Activated naive CD8-positive, alpha-beta T cell treated with anti-CD3 and anti-CD28 coated beads for 36 hours (primary cell): Measurements from ENCODE around the gene UIMC1. TPM values are rescaled to one million over a fixed set of nuclear protein-coding genes. Genes with fewer than 3 reads are reported as not detected.
A peak's percentile ranks its signal among the peaks of the same experiment; 100 is the strongest.
"Not testable (repeated sequence)": the region's sequence is repeated elsewhere in the genome, so short reads cannot be mapped to it uniquely, and the experiment has no call there.

Experiments used
- DNase-seq: peaks from one replicate; pipeline ENCODE4 v3.0.0; 2021
- H3K27ac Mint-ChIP-seq: one replicate; pipeline ENCODE4 v1.8.0; 2022; ENCODE audit warnings: mild to moderate bottlenecking, moderate library complexity, mixed read lengths
- H3K27me3 Mint-ChIP-seq: one replicate; pipeline ENCODE4 v1.8.0; 2022; ENCODE audit warnings: mild to moderate bottlenecking, mixed read lengths
- H3K36me3 Mint-ChIP-seq: one replicate; pipeline ENCODE4 v1.8.0; 2021; ENCODE audit warnings: mild to moderate bottlenecking, mixed read lengths
- H3K4me1 Mint-ChIP-seq: one replicate; pipeline ENCODE4 v1.8.0; 2021; ENCODE audit warnings: mixed read lengths
- H3K4me3 Mint-ChIP-seq: one replicate; pipeline ENCODE4 v1.8.0; 2022; ENCODE audit warnings: mild to moderate bottlenecking, moderate library complexity, mixed read lengths
- H3K9me3 Mint-ChIP-seq: one replicate; pipeline ENCODE4 v1.8.0; 2022; ENCODE audit warnings: mixed read lengths
- total RNA-seq, 2 experiments: library from RNA; stranded (reverse); gene quantifications; one replicate each; pipeline ENCODE4 v1.2.3, GENCODE V29; 2021

Gene UIMC1
- total RNA-seq, 2 experiments from 2014 or later, result 43.6 to 50.0 TPM

GRCh38 chr5:177023303-177023664, 16.7 kb upstream of the UIMC1 start:
- Mint-ChIP-seq H3K4me3 (peak overlapping the region; percentile 97), H3K27me3 (no peaks in the 10 kb centered on the region), H3K27ac (peak overlapping the region; percentile 91), H3K9me3 (no peaks in the 10 kb centered on the region), H3K36me3 (peaks cover 24% of the 10 kb centered on the region), H3K4me1 (peaks cover 27% of the 10 kb centered on the region)
- no peak for DNase-seq

- peaks cover 22% of the 10 kb centered on the region for H3K36me3 Mint-ChIP-seq
- no peaks in the 10 kb centered on the region for H3K27me3 Mint-ChIP-seq
- H3K4me3 Mint-ChIP-seq, result peak within 1 kb of the TSS; percentile 97
- H3K9me3 Mint-ChIP-seq, result no peaks in the 10 kb centered on the region
- peak within 1 kb of the TSS; percentile 91 for H3K27ac Mint-ChIP-seq
- peak; percentile 94 for DNase-seq
- H3K4me1 Mint-ChIP-seq, result peaks cover 25% of the 10 kb centered on the region
These were observed 16.1 kb upstream of the UIMC1 start, which contains the start of gene ZNF346 for GRCh38 chr5:177022386-177023302. Gene ZNF346, plus strand, starts transcription at chr5:177022696. Its CDS starts 43 bp downstream, at chr5:177022739.

GRCh38 chr5:177020033-177020432, 13.5 kb upstream of the UIMC1 start:
- no peaks in the 10 kb centered on the region for H3K27me3 Mint-ChIP-seq
- H3K36me3 Mint-ChIP-seq, result peaks cover 10% of the 10 kb centered on the region
- H3K27ac Mint-ChIP-seq, result no peak overlapping the region
- no peaks in the 10 kb centered on the region for H3K9me3 Mint-ChIP-seq
- DNase-seq, result no peak
- H3K4me3 Mint-ChIP-seq, result no peak overlapping the region
- peaks cover 18% of the 10 kb centered on the region for H3K4me1 Mint-ChIP-seq

GRCh38 chr5:177018341-177018740, 11.8 kb upstream of the UIMC1 start:
- Mint-ChIP-seq H3K4me1 (peaks cover 7% of the 10 kb centered on the region), H3K9me3 (no peaks in the 10 kb centered on the region), H3K27me3 (no peaks in the 10 kb centered on the region), H3K36me3 (peaks cover 3% of the 10 kb centered on the region), H3K27ac (no peak overlapping the region), H3K4me3 (no peak overlapping the region)
- DNase-seq, result no peak

- Mint-ChIP-seq H3K4me3 (no peak overlapping the region), H3K36me3 (peaks cover 2% of the 10 kb centered on the region), H3K27ac (no peak overlapping the region), H3K4me1 (no peaks in the 10 kb centered on the region), H3K27me3 (no peaks in the 10 kb centered on the region), H3K9me3 (no peaks in the 10 kb centered on the region)
- DNase-seq, result no peak
These were observed 8.6 kb upstream of the UIMC1 start for GRCh38 chr5:177015156-177015555.

GRCh38 chr5:177010153-177010552, 3.6 kb upstream of the UIMC1 start:
- Mint-ChIP-seq H3K4me1 (peaks cover 15% of the 10 kb centered on the region), H3K27me3 (no peaks in the 10 kb centered on the region), H3K27ac (no peak overlapping the region)

GRCh38 chr5:177008716-177009115, 2.1 kb upstream of the UIMC1 start:
- DNase-seq, result no peak
- Mint-ChIP-seq H3K4me3 (no peak overlapping the region), H3K4me1 (peaks cover 23% of the 10 kb centered on the region), H3K9me3 (no peaks in the 10 kb centered on the region), H3K27me3 (no peaks in the 10 kb centered on the region), H3K27ac (no peak overlapping the region), H3K36me3 (peaks cover 9% of the 10 kb centered on the region)

More at GRCh38 chr5:177010153-177010552, 3.6 kb upstream of the UIMC1 start:
- no peak for DNase-seq
- peaks cover 10% of the 10 kb centered on the region for H3K36me3 Mint-ChIP-seq
- no peaks in the 10 kb centered on the region for H3K9me3 Mint-ChIP-seq
- H3K4me3 Mint-ChIP-seq, result no peak overlapping the region

- DNase-seq, result peak; percentile 65
- H3K27me3 Mint-ChIP-seq, result no peaks in the 10 kb centered on the region
- peaks cover 23% of the 10 kb centered on the region for H3K4me1 Mint-ChIP-seq
- H3K27ac Mint-ChIP-seq, result peak overlapping the region; percentile 92
- peaks cover 14% of the 10 kb centered on the region for H3K36me3 Mint-ChIP-seq
- H3K9me3 Mint-ChIP-seq, result no peaks in the 10 kb centered on the region
- peak overlapping the region; percentile 92 for H3K4me3 Mint-ChIP-seq
These were observed 837 bp downstream of the UIMC1 start for GRCh38 chr5:177005619-177006264.

- Mint-ChIP-seq H3K4me3 (peak overlapping the region; percentile 92), H3K36me3 (peaks cover 16% of the 10 kb centered on the region), H3K27ac (no peak overlapping the region), H3K27me3 (no peaks in the 10 kb centered on the region), H3K9me3 (no peaks in the 10 kb centered on the region), H3K4me1 (peaks cover 26% of the 10 kb centered on the region)
- DNase-seq, result no peak
These were observed 1.6 kb downstream of the UIMC1 start for GRCh38 chr5:177004961-177005360.

- Mint-ChIP-seq H3K4me3 (no peak overlapping the region), H3K27me3 (no peaks in the 10 kb centered on the region), H3K27ac (no peak overlapping the region), H3K9me3 (no peaks in the 10 kb centered on the region), H3K36me3 (peaks cover 24% of the 10 kb centered on the region), H3K4me1 (peaks cover 31% of the 10 kb centered on the region)
- no peak for DNase-seq
These were observed 2.9 kb downstream of the UIMC1 start for GRCh38 chr5:177003649-177004048.

- not testable (repeated sequence) for H3K4me3 Mint-ChIP-seq, H3K27me3 Mint-ChIP-seq, H3K9me3 Mint-ChIP-seq, DNase-seq, H3K27ac Mint-ChIP-seq
- peaks cover 31% of the 10 kb centered on the region for H3K4me1 Mint-ChIP-seq
- H3K36me3 Mint-ChIP-seq, result peaks cover 37% of the 10 kb centered on the region
These were observed 7.1 kb downstream of the UIMC1 start for GRCh38 chr5:176999526-176999925.

GRCh38 chr5:176998828-176999227, 7.8 kb downstream of the UIMC1 start:
- Mint-ChIP-seq H3K9me3 (peaks cover 5% of the 10 kb centered on the region), H3K36me3 (peaks cover 41% of the 10 kb centered on the region), H3K4me3 (no peak overlapping the region), H3K27ac (no peak overlapping the region), H3K27me3 (no peaks in the 10 kb centered on the region), H3K4me1 (peaks cover 25% of the 10 kb centered on the region)
- DNase-seq, result no peak

GRCh38 chr5:176996780-176997179, 9.8 kb downstream of the UIMC1 start:
- no peak overlapping the region for H3K27ac Mint-ChIP-seq
- H3K36me3 Mint-ChIP-seq, result peaks cover 42% of the 10 kb centered on the region
- no peak overlapping the region for H3K4me3 Mint-ChIP-seq
- no peak for DNase-seq
- H3K4me1 Mint-ChIP-seq, result peaks cover 26% of the 10 kb centered on the region
- H3K27me3 Mint-ChIP-seq, result no peaks in the 10 kb centered on the region
- peaks cover 5% of the 10 kb centered on the region for H3K9me3 Mint-ChIP-seq

- no peak for DNase-seq
- Mint-ChIP-seq H3K36me3 (peaks cover 40% of the 10 kb centered on the region), H3K27me3 (no peaks in the 10 kb centered on the region)
These were observed 10.4 kb downstream of the UIMC1 start for GRCh38 chr5:176995896-176996767.

GRCh38 chr5:176995122-176995490, 11.5 kb downstream of the UIMC1 start:
- no peak overlapping the region for H3K4me3 Mint-ChIP-seq

More at GRCh38 chr5:176995896-176996767, 10.4 kb downstream of the UIMC1 start:
- peaks cover 26% of the 10 kb centered on the region for H3K4me1 Mint-ChIP-seq
- H3K4me3 Mint-ChIP-seq, result no peak overlapping the region
- H3K27ac Mint-ChIP-seq, result no peak overlapping the region
- H3K9me3 Mint-ChIP-seq, result peaks cover 5% of the 10 kb centered on the region

More at GRCh38 chr5:176995122-176995490, 11.5 kb downstream of the UIMC1 start:
- H3K27me3 Mint-ChIP-seq, result no peaks in the 10 kb centered on the region
- no peak overlapping the region for H3K27ac Mint-ChIP-seq
- no peak for DNase-seq
- H3K9me3 Mint-ChIP-seq, result peaks cover 5% of the 10 kb centered on the region
- H3K36me3 Mint-ChIP-seq, result peaks cover 39% of the 10 kb centered on the region
- peaks cover 24% of the 10 kb centered on the region for H3K4me1 Mint-ChIP-seq
